ENCODE results near the gene CCDC57. TPM values are rescaled to one million over a fixed set of nuclear protein-coding genes. Genes with fewer than 3 reads are reported as not detected.

Gene CCDC57
- total RNA-seq, 1 donor from 2014 or later = 7.9 TPM

DNA sequence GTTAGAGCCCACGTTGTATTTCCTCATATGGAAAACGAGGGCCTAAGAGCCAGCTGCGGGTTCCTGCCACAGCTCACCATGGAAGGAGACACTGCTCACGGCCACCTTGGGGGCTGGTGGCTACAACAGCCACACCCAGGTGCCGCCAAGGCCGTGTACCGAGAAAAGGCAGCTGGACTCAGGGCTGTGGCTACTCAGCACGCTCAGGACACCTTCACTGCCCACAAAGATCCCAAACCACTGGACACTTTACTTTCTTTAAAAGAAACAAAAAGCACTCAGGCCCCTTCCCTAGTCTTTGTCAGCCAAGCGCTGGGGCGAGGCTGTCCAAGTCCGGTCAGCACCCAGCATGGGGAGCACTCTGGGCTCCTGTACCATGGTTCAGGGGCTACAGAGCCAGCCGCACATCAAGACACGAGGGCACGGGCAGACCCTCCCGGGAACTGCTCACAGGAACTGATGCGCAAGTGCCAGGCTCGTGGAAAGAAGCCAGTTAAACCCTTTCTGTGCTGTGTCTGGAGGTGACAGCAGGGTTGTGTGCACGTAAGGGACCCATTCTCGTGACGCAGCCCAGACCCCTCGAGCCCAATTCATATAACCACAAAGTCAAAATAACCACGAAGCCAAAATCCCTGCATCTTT, 34.7 kb upstream of the CCDC57 start:
- intact Hi-C loops (cut with DNase I) = no loop called here
- peak; percentile 55 for DNase-seq (ENCODE audit: missing footprints)
- ATAC-seq = no peak

DNA sequence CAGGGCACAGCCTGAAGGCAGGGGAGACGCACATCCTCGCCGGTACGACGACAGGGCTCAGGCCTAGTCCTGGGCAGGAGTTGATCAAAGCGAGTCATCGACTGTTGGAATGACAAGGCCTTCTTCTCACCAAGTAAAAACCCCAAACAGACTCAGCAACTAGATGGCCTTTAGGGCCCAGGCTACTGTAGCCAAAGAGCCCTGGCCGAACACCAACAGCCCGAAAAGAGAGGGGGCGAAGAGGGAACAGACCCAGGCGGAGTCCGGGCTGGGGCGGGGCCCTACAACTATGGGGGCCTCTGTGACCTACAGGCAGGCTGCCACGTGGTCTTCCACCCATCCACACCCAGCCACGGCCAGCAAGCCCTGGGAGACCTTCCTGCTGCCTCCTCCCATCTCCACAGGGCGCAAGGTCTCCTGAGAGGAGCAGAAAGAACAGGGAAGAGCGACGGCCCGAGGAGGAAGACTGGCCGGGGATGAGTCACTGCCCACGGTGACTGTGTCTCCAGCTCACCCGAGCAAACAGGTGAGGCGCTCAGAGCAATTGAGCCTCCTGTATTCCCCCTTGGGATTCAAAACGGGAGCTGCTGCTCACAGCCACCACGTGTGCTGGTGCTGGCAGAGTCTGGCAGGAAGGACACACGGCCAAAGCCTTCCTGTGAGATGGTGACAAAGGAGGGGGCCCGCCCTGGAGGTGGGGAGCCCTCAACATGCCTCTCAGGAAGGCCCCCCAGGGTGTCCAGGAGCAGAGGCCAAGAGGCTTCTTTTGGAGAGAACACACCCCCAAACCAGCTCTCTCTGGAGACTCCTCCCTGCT, 33.9 kb upstream of the CCDC57 start:
- ATAC-seq = peak; percentile 24
- intact Hi-C loops (cut with DNase I) = no loop called here
- peak; percentile 62 for DNase-seq (ENCODE audit: missing footprints)

DNA sequence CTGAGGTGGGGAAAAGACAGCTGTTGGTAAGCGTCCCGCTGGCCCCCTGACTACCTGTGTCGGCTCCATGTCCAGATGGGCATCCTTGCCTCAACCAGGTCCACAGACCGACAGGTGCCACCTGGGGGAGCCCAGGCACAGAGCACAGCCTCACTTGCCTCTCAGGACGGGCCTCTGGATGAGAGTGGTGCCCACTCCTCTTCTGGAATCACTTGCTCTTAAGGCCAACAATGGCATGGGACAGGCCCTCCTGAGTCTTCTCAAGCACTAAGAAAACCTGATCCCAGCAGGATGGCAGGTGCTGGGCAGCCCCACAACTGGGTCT, 33.4 kb upstream of the CCDC57 start:
- ATAC-seq (no peak), DNase-seq (ENCODE audit: missing footprints) (peak; percentile 57)
- intact Hi-C loops (cut with DNase I) = no loop called here

DNA sequence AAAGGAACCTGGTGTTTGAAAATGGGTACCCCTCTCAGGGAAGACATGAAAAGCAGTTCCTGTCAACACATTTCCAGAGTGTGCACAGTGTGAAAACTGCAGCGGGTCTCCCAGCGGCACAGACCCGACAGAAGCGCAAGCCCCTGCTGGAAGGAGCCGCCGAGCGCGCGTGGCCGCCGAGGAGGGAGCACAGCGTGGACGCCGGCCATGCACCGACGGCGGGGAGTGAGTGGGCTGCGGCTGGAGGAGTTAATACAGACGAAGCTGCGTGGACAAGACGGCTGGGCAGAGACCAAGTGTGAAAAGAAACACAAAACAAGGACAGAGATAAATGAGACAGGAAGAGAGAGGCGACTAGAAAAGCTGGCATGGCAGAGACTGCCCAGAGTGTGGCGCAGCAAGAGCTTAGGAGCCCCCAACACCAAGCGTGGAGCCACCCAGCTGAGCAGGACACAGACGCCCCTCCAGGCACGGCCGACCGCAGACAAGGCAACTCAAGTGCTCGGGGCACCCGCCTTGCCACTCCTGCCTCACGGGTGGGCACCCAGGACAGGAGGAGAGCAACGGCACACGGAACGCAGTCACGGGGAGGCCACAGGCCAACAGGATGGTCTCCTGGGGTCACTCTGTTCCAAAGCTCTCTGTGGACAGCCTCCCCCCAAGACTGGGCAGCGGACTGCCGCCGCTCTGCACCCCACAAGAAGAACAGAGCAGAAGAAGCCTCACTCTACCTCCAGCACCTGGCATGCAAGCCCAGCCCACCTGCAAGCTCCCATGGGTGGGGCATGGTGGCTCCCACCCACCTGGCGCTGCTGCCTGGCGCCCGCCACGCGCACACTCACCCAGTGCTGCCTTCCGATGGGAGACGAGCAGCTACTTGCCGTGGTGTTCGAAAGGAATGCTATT, 32.7 kb upstream of the CCDC57 start:
- DNase-seq (ENCODE audit: missing footprints) = peak; percentile 62
- intact Hi-C loops (cut with DNase I) = no loop called here
- no peak for ATAC-seq

DNA sequence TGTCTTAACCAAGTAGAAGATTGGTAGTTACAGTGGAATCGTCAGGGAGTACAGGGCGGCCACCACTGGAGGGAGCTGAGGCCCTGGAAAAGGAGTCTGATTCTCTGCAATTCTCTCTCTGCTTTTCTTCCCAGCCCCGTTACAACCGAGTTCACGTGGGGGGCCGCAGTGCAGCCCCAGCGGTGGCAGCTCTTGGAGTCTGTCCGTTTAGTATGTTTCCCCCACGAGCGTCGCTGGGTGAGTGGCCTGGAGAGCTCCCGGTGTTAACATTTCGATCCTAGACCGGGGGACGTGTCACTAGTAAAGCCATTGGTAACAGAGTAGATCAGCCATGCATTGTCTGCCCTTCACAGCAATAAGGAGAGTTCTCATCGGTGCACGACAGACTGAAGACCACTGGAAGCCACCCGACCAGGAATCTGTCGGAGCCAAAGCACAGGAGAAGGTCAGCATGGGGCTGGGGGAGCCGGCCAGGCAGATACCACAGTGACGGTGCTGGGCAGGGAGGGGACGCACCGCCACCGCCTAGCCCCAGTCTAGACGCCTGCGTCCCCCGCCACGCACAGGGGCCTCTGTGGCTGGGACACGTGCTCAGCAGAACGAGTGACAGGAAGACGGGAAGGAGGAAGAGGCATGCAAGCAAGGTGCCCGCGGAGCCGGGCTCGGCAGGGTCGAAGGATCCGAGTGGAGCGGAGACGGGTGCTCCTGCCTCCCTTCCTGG, 31.9 kb upstream of the CCDC57 start:
- no peak for ATAC-seq
- intact Hi-C loops (cut with DNase I) = no loop called here
- peak; percentile 66 for DNase-seq (ENCODE audit: missing footprints)

DNA sequence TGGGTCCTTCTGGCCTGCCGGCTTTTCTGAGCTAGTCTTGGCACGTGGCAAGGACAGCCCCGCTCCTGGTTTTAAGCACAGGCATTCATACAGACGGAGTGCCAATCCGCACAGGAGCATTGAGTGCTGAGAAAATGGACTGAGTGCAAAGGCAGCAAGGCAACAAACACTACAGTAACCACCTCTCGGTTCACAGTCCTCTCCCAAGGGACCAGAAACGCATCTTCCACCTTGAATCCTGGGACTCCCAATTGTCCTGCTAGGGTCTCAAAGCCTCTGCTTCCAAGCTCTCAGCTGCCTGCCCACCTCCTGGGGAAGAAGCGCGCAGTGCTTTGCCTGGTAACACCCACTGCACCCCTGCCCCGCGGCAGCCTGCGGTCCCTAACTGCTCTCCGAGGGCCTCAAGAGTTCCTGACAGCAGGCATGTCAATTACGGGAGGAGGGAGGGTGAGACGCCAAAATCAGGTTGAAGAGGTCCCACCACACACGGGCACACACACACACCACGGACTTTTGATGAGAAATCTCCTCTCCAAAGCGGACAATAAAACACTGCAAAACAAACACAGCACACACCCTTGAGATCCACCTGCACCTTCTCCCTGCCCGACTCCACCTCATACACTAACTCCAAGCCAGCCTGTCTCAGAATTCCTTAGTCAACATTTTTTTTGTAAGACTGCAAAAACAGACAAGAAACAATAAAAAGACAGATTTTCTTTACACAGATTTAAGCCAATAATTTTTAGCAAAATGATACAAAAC, 31.2 kb upstream of the CCDC57 start:
- peak; percentile 56 for DNase-seq (ENCODE audit: missing footprints)
- intact Hi-C loops (cut with DNase I) = loop anchor here (2.0 kb wide), 1 partner anchor 49 kb away; no protein-coding TSS in a partner anchor
- no peak for ATAC-seq

DNA sequence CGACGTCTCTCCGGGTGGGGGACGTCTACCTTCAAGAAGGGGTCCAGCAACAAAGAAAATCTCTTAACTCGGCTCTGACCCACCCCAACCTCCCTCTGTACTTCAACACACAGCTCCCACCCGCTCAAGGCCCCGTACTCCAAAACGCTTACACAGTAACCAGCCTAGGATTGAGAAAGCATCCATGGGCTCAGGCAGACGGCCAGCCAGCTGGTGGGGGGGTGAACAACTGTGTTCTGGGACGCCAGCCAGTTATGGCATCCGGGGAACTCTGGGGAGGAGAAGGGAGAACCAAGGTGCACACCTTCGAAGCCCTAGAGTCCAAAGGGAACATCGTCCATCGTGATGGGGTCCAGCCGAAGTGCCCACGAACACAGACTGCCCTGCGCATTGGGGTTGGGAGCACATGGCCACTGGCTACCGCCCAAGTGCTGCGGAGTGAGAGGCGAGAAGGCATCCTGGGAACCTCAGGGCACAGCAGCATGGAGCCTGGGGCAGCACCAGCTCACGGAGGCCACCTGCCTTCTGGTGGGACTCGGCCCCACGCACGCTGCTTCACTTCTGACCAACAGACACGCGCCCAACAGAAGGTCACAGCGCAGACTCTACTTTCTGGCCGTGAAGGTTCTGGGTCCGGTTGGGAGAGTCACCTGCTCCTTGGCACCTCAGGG, 30.5 kb upstream of the CCDC57 start:
- intact Hi-C loops (cut with DNase I) = loop anchor here (2.0 kb wide), 1 partner anchor 50 kb away; no protein-coding TSS in a partner anchor
- peak; percentile 85 for DNase-seq (ENCODE audit: missing footprints)
- peak; percentile 44 for ATAC-seq

DNA sequence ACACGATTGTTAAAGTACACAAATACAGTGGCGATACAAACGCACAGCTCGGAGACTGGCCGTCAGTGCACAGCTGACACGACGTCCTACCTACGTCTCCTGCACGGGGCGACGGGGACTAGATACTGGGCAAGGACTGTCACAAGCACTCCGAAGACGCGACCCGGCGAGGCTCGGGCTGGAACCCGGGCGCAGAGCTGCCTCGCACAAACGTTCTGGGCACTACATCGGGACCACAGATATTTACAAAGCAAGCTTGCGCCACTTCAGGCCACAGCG, 30.0 kb upstream of the CCDC57 start:
- ATAC-seq = no peak
- peak; percentile 43 for DNase-seq (ENCODE audit: missing footprints)
- intact Hi-C loops (cut with DNase I) = loop anchor here (2.0 kb wide), 1 partner anchor 50 kb away; no protein-coding TSS in a partner anchor

DNA sequence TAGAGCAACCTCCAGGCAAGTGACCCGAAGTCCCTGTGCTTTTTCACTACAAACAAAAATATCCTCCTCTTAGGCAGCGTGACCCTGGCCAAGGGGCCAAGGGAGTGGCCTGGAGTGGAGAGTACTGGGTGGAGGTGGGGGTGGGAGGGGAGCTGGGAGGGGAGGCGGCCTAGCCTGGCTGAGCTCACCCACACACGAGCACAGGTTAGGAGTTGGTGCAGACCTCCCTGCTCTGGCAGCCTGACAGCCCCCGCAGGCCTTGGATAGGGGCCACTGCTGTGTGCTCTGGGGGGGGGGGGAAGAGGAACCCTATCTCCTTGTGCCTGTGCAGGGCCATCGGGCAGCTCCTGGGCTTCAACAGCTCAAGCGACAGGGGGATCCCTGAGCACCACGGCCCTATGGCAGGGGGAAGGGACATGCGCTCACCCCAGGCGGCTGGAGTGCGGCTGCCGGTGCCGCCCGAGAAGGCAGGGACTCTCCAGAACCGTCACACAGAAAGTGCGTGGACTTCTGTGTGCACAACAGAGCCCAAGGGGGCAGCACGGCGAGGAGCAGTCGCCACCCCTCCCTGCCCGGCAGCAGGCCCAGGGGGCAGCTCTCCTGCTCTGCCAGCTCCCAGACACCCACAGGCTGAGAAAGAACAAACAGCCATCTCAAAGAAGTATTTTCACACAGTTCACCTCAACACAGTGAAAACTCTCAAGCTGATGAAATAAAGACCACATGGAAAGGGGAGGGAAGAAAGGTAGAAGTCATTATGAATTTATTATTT, 29.5 kb upstream of the CCDC57 start:
- ATAC-seq (peak; percentile 42), DNase-seq (ENCODE audit: missing footprints) (peak; percentile 74)
- intact Hi-C loops (cut with DNase I) = loop anchor here (2.0 kb wide), 1 partner anchor 51 kb away; no protein-coding TSS in a partner anchor

DNA sequence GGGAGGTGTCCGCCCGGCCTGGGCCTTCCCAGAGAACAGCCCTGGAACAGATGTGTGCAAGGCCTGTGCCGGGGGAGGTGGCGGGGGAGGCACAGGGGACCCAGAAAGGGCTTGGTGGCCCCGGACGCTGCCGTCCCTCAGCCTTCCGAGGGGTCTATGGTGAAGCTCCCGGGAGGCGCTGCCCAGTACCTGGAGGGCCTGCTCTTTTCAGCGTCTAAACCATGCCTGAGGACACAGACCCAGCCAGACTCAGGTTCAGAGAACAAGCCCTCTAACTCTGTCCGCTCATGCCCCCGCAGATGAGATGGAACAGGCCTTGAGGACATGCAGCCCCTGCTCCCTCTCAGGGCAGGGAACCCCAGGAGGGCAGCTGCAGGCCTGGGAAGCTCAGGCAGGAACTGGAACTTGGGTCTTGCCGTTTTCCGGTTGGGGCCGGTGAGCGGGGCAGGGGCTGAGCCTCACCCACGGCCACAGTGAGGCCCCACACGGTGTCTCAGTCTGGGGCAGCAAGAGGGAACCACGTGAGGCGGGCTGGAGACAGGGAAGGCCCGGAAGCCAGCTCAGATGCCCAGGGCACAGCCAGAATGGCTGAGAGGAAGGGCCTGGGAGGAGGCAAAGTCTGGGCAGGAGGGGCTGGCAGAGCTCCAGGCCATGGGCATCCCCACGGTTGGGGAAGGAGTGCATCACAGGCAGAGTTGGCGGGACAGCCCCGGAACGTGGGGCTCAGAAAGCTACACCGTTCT, 28.7 kb upstream of the CCDC57 start:
- peak; percentile 40 for ATAC-seq
- peak; percentile 92 for DNase-seq (ENCODE audit: missing footprints)
- intact Hi-C loops (cut with DNase I) = no loop called here

DNA sequence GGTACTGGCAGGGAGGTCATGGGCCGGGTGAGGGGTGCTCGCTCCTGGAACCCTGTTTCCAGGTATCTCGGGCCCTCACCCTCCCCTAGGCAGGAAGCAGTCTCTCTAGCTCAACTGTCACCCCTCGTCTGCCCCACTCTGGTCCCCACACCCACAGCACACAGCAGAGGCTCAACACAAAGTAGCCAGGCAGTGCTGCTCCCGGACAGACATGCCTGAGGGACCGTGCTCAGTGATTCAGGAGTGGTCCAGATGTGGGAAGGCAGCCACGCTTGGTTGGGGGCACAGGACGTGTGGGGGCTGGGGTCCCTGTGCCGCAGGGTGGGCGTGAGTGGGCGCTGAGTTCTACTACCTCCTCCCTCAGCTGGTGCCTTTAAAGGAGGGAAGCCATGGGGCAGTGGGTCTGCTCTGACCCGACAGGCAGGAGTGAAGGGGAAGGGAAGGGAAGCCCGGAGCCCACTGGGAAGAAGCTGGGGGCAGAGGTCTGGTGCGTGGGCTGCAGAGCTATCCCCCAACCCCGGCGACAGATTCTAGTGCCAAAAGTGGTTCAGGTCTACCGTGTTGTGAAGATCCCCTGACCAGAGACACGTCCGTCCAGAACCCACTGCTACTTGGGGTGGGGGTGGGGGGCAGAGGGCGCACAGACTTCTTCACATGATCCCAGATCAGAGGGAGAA, 28.0 kb upstream of the CCDC57 start:
- ATAC-seq (no peak), DNase-seq (ENCODE audit: missing footprints) (peak; percentile 59)
- intact Hi-C loops (cut with DNase I) = no loop called here

DNA sequence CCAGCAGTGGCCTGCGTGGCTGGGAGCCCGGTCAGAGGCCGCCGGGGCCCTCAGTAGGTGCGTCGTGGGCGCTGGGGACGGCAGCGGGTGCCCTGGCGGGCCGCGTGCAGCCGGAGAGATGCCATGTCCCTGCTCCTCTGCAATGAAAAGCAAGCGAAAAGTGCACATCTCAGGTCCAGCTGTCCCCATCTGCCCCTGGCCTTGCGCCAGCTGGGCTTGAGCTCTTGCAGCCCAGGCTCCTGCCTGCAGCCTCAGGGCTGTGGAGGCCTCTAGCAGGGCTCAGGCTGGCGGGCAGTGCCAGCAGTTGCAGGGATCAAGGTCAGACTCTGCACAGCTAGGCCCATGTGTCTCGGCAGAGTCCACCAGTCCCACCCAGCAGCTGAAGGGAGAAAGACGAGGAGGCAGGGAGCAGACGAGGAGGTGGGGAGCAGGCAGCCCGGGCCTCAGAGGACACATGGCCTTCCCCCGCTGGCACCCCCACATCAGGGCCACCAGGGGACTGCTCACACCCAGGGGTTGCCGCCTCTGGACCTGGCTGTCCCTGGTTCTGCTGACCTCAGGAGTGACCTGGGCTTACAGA, 27.4 kb upstream of the CCDC57 start:
- no peak for ATAC-seq
- intact Hi-C loops (cut with DNase I) = no loop called here
- peak; percentile 66 for DNase-seq (ENCODE audit: missing footprints)

DNA sequence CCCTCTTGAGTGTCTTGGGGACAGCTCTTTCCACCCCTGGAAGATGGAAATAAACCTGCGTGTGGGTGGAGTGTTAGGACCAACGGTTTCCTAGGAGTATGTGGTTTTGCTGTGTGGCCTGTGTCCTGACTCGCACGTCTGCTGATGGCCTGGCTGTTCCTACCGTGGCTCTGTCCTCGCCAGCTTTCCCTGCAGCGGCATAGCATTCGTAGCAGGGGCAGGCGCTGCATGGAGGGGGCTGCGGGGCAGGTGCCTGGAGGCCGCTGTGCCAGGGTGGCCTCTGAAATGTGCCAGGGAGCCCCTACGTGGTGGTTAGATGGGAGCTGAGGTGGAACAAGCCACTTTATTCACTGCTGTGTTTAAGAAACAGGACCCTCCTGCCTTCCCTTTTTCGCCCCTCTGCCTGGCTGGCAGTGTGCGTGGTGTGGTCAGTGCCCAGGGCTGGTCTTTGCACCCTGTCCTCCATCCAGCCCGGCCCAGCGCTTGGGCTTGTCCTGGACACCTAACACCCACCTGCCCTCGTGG, 26.8 kb upstream of the CCDC57 start:
- DNase-seq (ENCODE audit: missing footprints) (peak; percentile 69), ATAC-seq (no peak)
- intact Hi-C loops (cut with DNase I) = no loop called here

DNA sequence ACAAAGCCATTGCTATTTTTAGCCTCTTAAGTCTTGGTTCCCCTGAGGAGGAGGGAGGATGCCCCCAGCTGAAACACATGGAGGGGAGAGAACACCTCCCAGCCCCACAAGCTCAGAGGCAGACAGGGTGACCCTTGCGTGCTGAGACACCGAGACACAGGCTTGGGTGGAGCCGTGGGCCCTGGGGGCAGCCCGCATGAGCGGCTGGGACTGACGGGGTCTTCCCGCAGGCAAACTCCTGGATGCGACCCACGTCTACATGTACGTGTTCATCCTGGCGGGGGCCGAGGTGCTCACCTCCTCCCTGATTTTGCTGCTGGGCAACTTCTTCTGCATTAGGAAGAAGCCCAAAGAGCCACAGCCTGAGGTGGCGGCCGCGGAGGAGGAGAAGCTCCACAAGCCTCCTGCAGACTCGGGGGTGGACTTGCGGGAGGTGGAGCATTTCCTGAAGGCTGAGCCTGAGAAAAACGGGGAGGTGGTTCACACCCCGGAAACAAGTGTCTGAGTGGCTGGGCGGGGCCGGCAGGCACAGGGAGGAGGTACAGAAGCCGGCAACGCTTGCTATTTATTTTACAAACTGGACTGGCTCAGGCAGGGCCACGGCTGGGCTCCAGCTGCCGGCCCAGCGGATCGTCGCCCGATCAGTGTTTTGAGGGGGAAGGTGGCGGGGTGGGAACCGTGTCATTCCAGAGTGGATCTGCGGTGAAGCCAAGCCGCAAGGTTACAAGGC, 26.0 kb upstream of the CCDC57 start:
- intact Hi-C loops (cut with DNase I) = no loop called here
- peak; percentile 89 for DNase-seq (ENCODE audit: missing footprints)
- peak; percentile 32 for ATAC-seq

Measured in Right ventricle myocardium inferior (tissue), 1 donor.